ENCODE measurements around the gene ABCC4. TPM values are rescaled to one million over a fixed set of nuclear protein-coding genes. Genes with fewer than 3 reads are reported as not detected.

The ABCC4 gene
- total RNA-seq, 1 experiment from 2014 or later, result 26.3 TPM

GRCh38 chr13:95256091-95256490 is 45.2 kb downstream of the ABCC4 start:
- DNase-seq (ENCODE audit: low read depth, low spot score) (peak; percentile 93), ATAC-seq (peak; percentile 90)
- Histone ChIP-seq H3K4me3 (replicated peaks in 1 of 2; ENCODE audit: low read depth in 1 of 2, low read length in 2 of 2) (peak overlapping the region in 1 of 2 experiments; percentile 39; a peak in 2 of 4 replicates), H3K36me3 (ENCODE audit: control insufficient read depth in 1 of 2, insufficient read depth in 2 of 2, low read length in 2 of 2) (no peaks in the 10 kb centered on the region), H4K20me1 (ENCODE audit: insufficient read depth) (no peaks in the 10 kb centered on the region), H2AFZ (ENCODE audit: low read depth, low read length, poor library complexity, severe bottlenecking) (no peak overlapping the region), H3K4me2 (ENCODE audit: low read length) (peak overlapping the region; percentile 78), H3K9me2 (ENCODE audit: insufficient read depth) (no peaks in the 10 kb centered on the region), H3K27me3 (ENCODE audit: insufficient read depth, low read length) (no peaks in the 10 kb centered on the region), H3K9ac (ENCODE audit: low read length) (peak overlapping the region; percentile 30), H3K79me2 (ENCODE audit: insufficient read depth, low read length) (peaks cover 78% of the 10 kb centered on the region), H3K9me3 (ENCODE audit: control insufficient read depth in 1 of 2, insufficient read depth in 1 of 2, low read depth in 1 of 2, low read length in 2 of 2) (no peaks in the 10 kb centered on the region), H3K27ac (ENCODE audit: low read depth, low read length) (peak overlapping the region; percentile 90), H3K4me1 (ENCODE audit: control insufficient read depth in 1 of 2, insufficient read depth in 2 of 2, low read length in 2 of 2) (peaks cover 57 to 73% of the 10 kb centered on the region in 2 experiments)
- ChIA-PET CTCF (interaction anchor here (2.3 kb wide), 1 partner anchor 41 kb away, joined by 13 read pairs; no protein-coding TSS in a partner anchor), RAD21 (ENCODE audit: low non-redundant PET in 1 of 2, low total read pairs in 2 of 2, uncharacterized antibody in 2 of 2, unreplicated experiment in 2 of 2) (no interaction called here), POLR2A (no interaction called here)
- no TSS peak for BruUV-seq (replicated peaks)
- intact Hi-C loops (cut with micrococcal nuclease), result loop anchor here (5.0 kb wide), 1 partner anchor 41 kb away; no protein-coding TSS in a partner anchor
- peak; percentile 63 for TF ChIP-seq YY1 (IDR thresholded peaks at IDR 0.05; ENCODE audit: extremely low read depth, insufficient replicate concordance, low read depth, low read length)
- TF ChIP-seq MAX (IDR thresholded peaks at IDR 0.05), result peak; percentile 84
- peak; percentile 98 for TF ChIP-seq JUND (IDR thresholded peaks at IDR 0.05)
- no peak for TF ChIP-seq ELF1 (IDR thresholded peaks at IDR 0.05; ENCODE audit: borderline replicate concordance, low read depth)
- TF ChIP-seq POLR2A (IDR thresholded peaks at IDR 0.05; ENCODE audit: borderline replicate concordance, extremely low read depth, insufficient read depth, insufficient read length), result no peak
- TF ChIP-seq SP1 (IDR thresholded peaks at IDR 0.05; ENCODE audit: low read depth), result peak; percentile 93
- TF ChIP-seq, protein P1, sequence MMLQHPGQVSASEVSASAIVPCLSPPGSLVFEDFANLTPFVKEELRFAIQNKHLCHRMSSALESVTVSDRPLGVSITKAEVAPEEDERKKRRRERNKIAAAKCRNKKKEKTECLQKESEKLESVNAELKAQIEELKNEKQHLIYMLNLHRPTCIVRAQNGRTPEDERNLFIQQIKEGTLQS (IDR thresholded peaks at IDR 0.05), result peak; percentile 78
- peak; percentile 95 for TF ChIP-seq TCF7L2 (IDR thresholded peaks at IDR 0.05; ENCODE audit: borderline replicate concordance, extremely low read depth, insufficient read depth, insufficient read length)
- TF ChIP-seq, protein P2, sequence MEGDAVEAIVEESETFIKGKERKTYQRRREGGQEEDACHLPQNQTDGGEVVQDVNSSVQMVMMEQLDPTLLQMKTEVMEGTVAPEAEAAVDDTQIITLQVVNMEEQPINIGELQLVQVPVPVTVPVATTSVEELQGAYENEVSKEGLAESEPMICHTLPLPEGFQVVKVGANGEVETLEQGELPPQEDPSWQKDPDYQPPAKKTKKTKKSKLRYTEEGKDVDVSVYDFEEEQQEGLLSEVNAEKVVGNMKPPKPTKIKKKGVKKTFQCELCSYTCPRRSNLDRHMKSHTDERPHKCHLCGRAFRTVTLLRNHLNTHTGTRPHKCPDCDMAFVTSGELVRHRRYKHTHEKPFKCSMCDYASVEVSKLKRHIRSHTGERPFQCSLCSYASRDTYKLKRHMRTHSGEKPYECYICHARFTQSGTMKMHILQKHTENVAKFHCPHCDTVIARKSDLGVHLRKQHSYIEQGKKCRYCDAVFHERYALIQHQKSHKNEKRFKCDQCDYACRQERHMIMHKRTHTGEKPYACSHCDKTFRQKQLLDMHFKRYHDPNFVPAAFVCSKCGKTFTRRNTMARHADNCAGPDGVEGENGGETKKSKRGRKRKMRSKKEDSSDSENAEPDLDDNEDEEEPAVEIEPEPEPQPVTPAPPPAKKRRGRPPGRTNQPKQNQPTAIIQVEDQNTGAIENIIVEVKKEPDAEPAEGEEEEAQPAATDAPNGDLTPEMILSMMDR (IDR thresholded peaks at IDR 0.05 in 2 of 3, conservative IDR thresholded peaks at IDR 0.05 in 1 of 3; ENCODE audit: borderline replicate concordance in 1 of 3, insufficient read depth in 1 of 3, low read depth in 2 of 3, low read length in 2 of 3), result no peak
- TF ChIP-seq REST (IDR thresholded peaks at IDR 0.05; ENCODE audit: low read depth), result no peak
- TF ChIP-seq SRF (IDR thresholded peaks at IDR 0.05; ENCODE audit: low read depth), result peak; percentile 80
- peak; percentile 96 for TF ChIP-seq CBX3 (IDR thresholded peaks at IDR 0.05; ENCODE audit: low read depth)
- TF ChIP-seq SIN3A (IDR thresholded peaks at IDR 0.05; ENCODE audit: low read depth), result peak; percentile 96
- peak; percentile 82 for TF ChIP-seq CEBPB (IDR thresholded peaks at IDR 0.05; ENCODE audit: low read depth)
- TF ChIP-seq, protein P3, sequence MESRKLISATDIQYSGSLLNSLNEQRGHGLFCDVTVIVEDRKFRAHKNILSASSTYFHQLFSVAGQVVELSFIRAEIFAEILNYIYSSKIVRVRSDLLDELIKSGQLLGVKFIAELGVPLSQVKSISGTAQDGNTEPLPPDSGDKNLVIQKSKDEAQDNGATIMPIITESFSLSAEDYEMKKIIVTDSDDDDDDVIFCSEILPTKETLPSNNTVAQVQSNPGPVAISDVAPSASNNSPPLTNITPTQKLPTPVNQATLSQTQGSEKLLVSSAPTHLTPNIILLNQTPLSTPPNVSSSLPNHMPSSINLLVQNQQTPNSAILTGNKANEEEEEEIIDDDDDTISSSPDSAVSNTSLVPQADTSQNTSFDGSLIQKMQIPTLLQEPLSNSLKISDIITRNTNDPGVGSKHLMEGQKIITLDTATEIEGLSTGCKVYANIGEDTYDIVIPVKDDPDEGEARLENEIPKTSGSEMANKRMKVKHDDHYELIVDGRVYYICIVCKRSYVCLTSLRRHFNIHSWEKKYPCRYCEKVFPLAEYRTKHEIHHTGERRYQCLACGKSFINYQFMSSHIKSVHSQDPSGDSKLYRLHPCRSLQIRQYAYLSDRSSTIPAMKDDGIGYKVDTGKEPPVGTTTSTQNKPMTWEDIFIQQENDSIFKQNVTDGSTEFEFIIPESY (IDR thresholded peaks at IDR 0.05; ENCODE audit: extremely low read depth, insufficient replicate concordance, low read length), result no peak
- no peak for TF ChIP-seq EZH2 (IDR thresholded peaks at IDR 0.05)
- TF ChIP-seq EZH2phosphoT487 (IDR thresholded peaks at IDR 0.05; ENCODE audit: borderline replicate concordance), result no peak
- TF ChIP-seq RAD21 (IDR thresholded peaks at IDR 0.05; ENCODE audit: low read depth), result no peak
- TF ChIP-seq ZFX (IDR thresholded peaks at IDR 0.05), result no peak
- no peak for TF ChIP-seq ZNF274 (IDR thresholded peaks at IDR 0.05; ENCODE audit: low read depth, low read length)
- no peak for TF ChIP-seq EGR1 (IDR thresholded peaks at IDR 0.05; ENCODE audit: low read depth)
- peak; percentile 98 for TF ChIP-seq FOSL1 (IDR thresholded peaks at IDR 0.05; ENCODE audit: low read depth)
